ENCODE results near the gene DAPL1. TPM values are rescaled to one million over a fixed set of nuclear protein-coding genes. Genes with fewer than 3 reads are reported as not detected.

The DAPL1 gene
- total and polyA plus RNA-seq, 4 donors: 0.17 TPM; not detected in 3

- 92 to 96% methylated on average over 11 of the region's 11 CpGs for WGBS, 2 donors
- no peak for ATAC-seq (ENCODE audit: insufficient read depth, low FRiP score)
- no peak overlapping the region for H3K4me3 ChIP-seq
- H3K9ac ChIP-seq (ENCODE audit: insufficient read depth in 1 of 2, low read length in 2 of 2): no peak overlapping the region
- H3K27ac ChIP-seq (ENCODE audit: low read depth in 1 of 2, low read length in 1 of 2): no peak overlapping the region
- DNase-seq: no peak
- TF ChIP-seq CTCF (IDR thresholded peaks at IDR 0.05; ENCODE audit: control extremely low read depth, extremely low read depth): no peak
- H3K27me3 ChIP-seq (ENCODE audit: control insufficient read depth in 3 of 3, insufficient read depth in 3 of 3, low read length in 2 of 3): no peaks in the 10 kb centered on the region
- peaks cover 0 to 4% (median 0%) of the 10 kb centered on the region in 4 donors for H3K9me3 ChIP-seq (ENCODE audit: control insufficient read depth in 4 of 4, insufficient read depth in 3 of 4, low read length in 3 of 4)
- no peaks in the 10 kb centered on the region for H3K4me1 ChIP-seq (ENCODE audit: control insufficient read depth in 5 of 5, insufficient read depth in 5 of 5, low read length in 5 of 5)
- H3K36me3 ChIP-seq (ENCODE audit: control insufficient read depth in 4 of 4, insufficient read depth in 4 of 4, low read length in 4 of 4): no peaks in the 10 kb centered on the region
Measured at GRCh38 chr2:158782136-158782535, 13.0 kb upstream of the DAPL1 start.

GRCh38 chr2:158782616-158783015 is 12.5 kb upstream of the DAPL1 start:
- Histone ChIP-seq H3K27me3 (ENCODE audit: control insufficient read depth in 3 of 3, insufficient read depth in 3 of 3, low read length in 2 of 3) (no peaks in the 10 kb centered on the region), H3K9ac (ENCODE audit: insufficient read depth in 1 of 2, low read length in 2 of 2) (no peak overlapping the region), H3K9me3 (ENCODE audit: control insufficient read depth in 4 of 4, insufficient read depth in 3 of 4, low read length in 3 of 4) (peaks cover 0 to 5% (median 0%) of the 10 kb centered on the region in 4 donors), H3K4me3 (no peak overlapping the region), H3K27ac (ENCODE audit: low read depth in 1 of 2, low read length in 1 of 2) (no peak overlapping the region), H3K4me1 (ENCODE audit: control insufficient read depth in 5 of 5, insufficient read depth in 5 of 5, low read length in 5 of 5) (no peaks in the 10 kb centered on the region), H3K36me3 (ENCODE audit: control insufficient read depth in 4 of 4, insufficient read depth in 4 of 4, low read length in 4 of 4) (no peaks in the 10 kb centered on the region)
- ATAC-seq (ENCODE audit: insufficient read depth, low FRiP score) (no peak), DNase-seq (no peak)
- 75 to 97% methylated on average over 5 of the region's 5 CpGs for WGBS, 2 donors
- TF ChIP-seq CTCF (IDR thresholded peaks at IDR 0.05; ENCODE audit: control extremely low read depth, extremely low read depth): no peak

- ATAC-seq (ENCODE audit: insufficient read depth, low FRiP score) (no peak), DNase-seq (no peak)
- no peak overlapping the region for H3K4me3 ChIP-seq
- H3K27ac ChIP-seq (ENCODE audit: low read depth in 1 of 2, low read length in 1 of 2): no peak overlapping the region
- 48 to 53% methylated on average over 2 of the region's 2 CpGs for WGBS, 2 donors
- no peaks in the 10 kb centered on the region for H3K4me1 ChIP-seq (ENCODE audit: control insufficient read depth in 5 of 5, insufficient read depth in 5 of 5, low read length in 5 of 5)
- H3K9ac ChIP-seq (ENCODE audit: insufficient read depth in 1 of 2, low read length in 2 of 2): no peak overlapping the region
- TF ChIP-seq CTCF (IDR thresholded peaks at IDR 0.05; ENCODE audit: control extremely low read depth, extremely low read depth): no peak
- no peaks in the 10 kb centered on the region for H3K36me3 ChIP-seq (ENCODE audit: control insufficient read depth in 4 of 4, insufficient read depth in 4 of 4, low read length in 4 of 4)
- peaks cover 0 to 5% (median 0%) of the 10 kb centered on the region in 4 donors for H3K9me3 ChIP-seq (ENCODE audit: control insufficient read depth in 4 of 4, insufficient read depth in 3 of 4, low read length in 3 of 4)
- H3K27me3 ChIP-seq (ENCODE audit: control insufficient read depth in 3 of 3, insufficient read depth in 3 of 3, low read length in 2 of 3): no peaks in the 10 kb centered on the region
Measured at GRCh38 chr2:158783923-158784322, 11.2 kb upstream of the DAPL1 start.

- Histone ChIP-seq H3K27me3 (ENCODE audit: control insufficient read depth in 3 of 3, insufficient read depth in 3 of 3, low read length in 2 of 3) (no peaks in the 10 kb centered on the region), H3K27ac (ENCODE audit: low read depth in 1 of 2, low read length in 1 of 2) (no peak overlapping the region), H3K9me3 (ENCODE audit: control insufficient read depth in 4 of 4, insufficient read depth in 3 of 4, low read length in 3 of 4) (peaks cover 0 to 5% (median 0%) of the 10 kb centered on the region in 4 donors), H3K4me1 (ENCODE audit: control insufficient read depth in 5 of 5, insufficient read depth in 5 of 5, low read length in 5 of 5) (no peaks in the 10 kb centered on the region), H3K4me3 (no peak overlapping the region), H3K36me3 (ENCODE audit: control insufficient read depth in 4 of 4, insufficient read depth in 4 of 4, low read length in 4 of 4) (no peaks in the 10 kb centered on the region), H3K9ac (ENCODE audit: insufficient read depth in 1 of 2, low read length in 2 of 2) (no peak overlapping the region)
- no peak for TF ChIP-seq CTCF (IDR thresholded peaks at IDR 0.05; ENCODE audit: control extremely low read depth, extremely low read depth)
- WGBS, 2 donors: 80 to 91% methylated on average over 8 of the region's 8 CpGs
- DNase-seq (no peak), ATAC-seq (ENCODE audit: insufficient read depth, low FRiP score) (no peak)
Measured at GRCh38 chr2:158786897-158787296, 8.2 kb upstream of the DAPL1 start.
